Upper lobe of left lung (tissue), 6 donors: ENCODE measurements around the gene LGALS7. TPM values are rescaled to one million over a fixed set of nuclear protein-coding genes. Genes with fewer than 3 reads are reported as not detected.
"Not testable (repeated sequence)": the region's sequence is repeated elsewhere in the genome, so short reads cannot be mapped to it uniquely, and the experiment has no call there.

ENCODE experiments used
- ATAC-seq, 2 donors: fragments of 200-7000 bp; cut with Tn5 transposase; one replicate each; pipeline ENCODE4 v1.9.1; 2022; ENCODE audit warnings: mild to moderate bottlenecking in 2 of 2, moderate library complexity in 2 of 2; ENCODE audit not compliant: low FRiP score in 2 of 2
- DNase-seq, 2 donors: peaks; one replicate each; pipeline ENCODE4 v3.0.0-alpha.2; 2019 to 2020
- H3K27ac ChIP-seq, 4 donors: fragments of 200-600 bp; sonication (generic); one replicate each; pipeline ENCODE4 v1.5.1; 2016 to 2019
- H3K27me3 ChIP-seq, 4 donors: fragments of 200-600 bp; sonication (generic); one replicate each; pipeline ENCODE4 v1.5.1; 2017 to 2019
- H3K36me3 ChIP-seq, 4 donors: fragments of 200-600 bp; sonication (generic); one replicate each; pipeline ENCODE4 v1.5.1; 2016 to 2019
- H3K4me1 ChIP-seq, 4 donors: fragments of 200-600 bp; sonication (generic); one replicate each; pipeline ENCODE4 v1.5.1; 2018 to 2019
- H3K4me3 ChIP-seq, 4 donors: fragments of 200-600 bp; sonication (generic); one replicate each; pipeline ENCODE4 v1.5.1; 2017 to 2019; ENCODE audit warnings: mild to moderate bottlenecking in 2 of 4, moderate library complexity in 1 of 4
- H3K9me3 ChIP-seq, 4 donors: fragments of 200-600 bp; sonication (generic); one replicate each; pipeline ENCODE4 v1.5.1; 2018 to 2019
- EP300 ChIP-seq, 4 donors: sonication (generic); formaldehyde crosslinking; IDR thresholded peaks; one replicate each; pipeline ENCODE4 v1.5.1; 2017; ENCODE audit warnings: antibody characterized with exemption in 4 of 4, control low read depth in 2 of 4
- POLR2A ChIP-seq, 4 donors: fragments of 450-650 bp; IDR thresholded peaks; one replicate each; pipeline ENCODE4 v1.5.1; 2016 to 2017; ENCODE audit warnings: antibody characterized with exemption in 4 of 4, mild to moderate bottlenecking in 2 of 4
- POLR2AphosphoS5 ChIP-seq, 2 donors: sonication (generic); formaldehyde crosslinking; IDR thresholded peaks; one replicate each; pipeline ENCODE4 v1.5.1; 2017; ENCODE audit warnings: antibody characterized with exemption in 2 of 2
- WGBS, 2 donors: methylation state at CpG; one replicate each; pipeline ENCODE4 v1.1.5; 2017 to 2018; 5-methylcytosine and 5-hydroxymethylcytosine counted together
- total RNA-seq, 6 donors: library from RNA; depleted of rRNA in 4 of 6; stranded (reverse); fragments of >200 nt in 4 of 6; gene quantifications; one replicate each; pipeline versions ENCODE4 v1.1.0 to v1.2.1, GENCODE V29; 2016 to 2021
- TF ChIP-seq, protein P1 (sequence below), 6 experiments: fragments of 450-650 bp in 4 of 6; fragments of 200-600 bp in 2 of 6; sonication (generic) in 2 of 6; IDR thresholded peaks; one replicate each; pipeline ENCODE4 v1.5.1; 2016 to 2019; ENCODE audit warnings: antibody characterized with exemption in 6 of 6
- donor health status: DM: no; HTN: no; CAD: no; lungs with moderate emphysema.
- donor health status: DM: no; HTN: yes; CAD: no; lungs with severe emphysema.

LGALS7 gene
- total RNA-seq, 6 donors from 2014 or later = not detected

DNA sequence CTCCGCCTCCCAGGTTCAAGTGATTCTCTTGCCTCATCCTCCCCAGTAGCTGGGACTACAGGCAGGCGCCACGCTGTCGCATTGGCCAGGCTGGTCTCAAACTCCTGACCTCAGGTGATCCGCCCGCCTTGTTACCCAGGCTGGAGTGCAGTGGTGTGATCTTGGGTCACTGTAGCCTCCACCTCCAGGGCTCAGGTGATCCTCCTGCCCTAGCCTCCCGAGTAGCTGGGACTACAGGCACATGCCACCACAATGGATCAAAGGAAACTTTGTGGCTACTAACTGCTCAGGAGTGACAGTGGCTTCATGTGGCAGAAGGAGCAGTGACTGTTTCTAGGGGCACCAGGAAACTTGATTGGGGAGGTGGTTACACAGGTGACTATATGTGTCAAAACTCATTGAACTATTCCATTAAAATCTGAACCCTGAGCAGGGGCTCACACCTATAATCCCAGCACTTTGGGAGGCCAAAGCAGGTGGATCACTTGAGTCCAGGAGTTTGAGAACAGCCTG, 11.9 kb upstream of the LGALS7 start:
- 94 to 100% methylated on average over 7 of the region's 7 CpGs for WGBS, 2 donors
- Histone ChIP-seq H3K36me3 (no peaks in the 10 kb centered on the region), H3K27me3 (no peaks in the 10 kb centered on the region), H3K27ac (no peak overlapping the region), H3K4me1 (no peaks in the 10 kb centered on the region), H3K4me3 (no peak overlapping the region), H3K9me3 (no peaks in the 10 kb centered on the region)
- TF ChIP-seq POLR2A (IDR thresholded peaks at IDR 0.05) = no peak
- TF ChIP-seq, protein P1, sequence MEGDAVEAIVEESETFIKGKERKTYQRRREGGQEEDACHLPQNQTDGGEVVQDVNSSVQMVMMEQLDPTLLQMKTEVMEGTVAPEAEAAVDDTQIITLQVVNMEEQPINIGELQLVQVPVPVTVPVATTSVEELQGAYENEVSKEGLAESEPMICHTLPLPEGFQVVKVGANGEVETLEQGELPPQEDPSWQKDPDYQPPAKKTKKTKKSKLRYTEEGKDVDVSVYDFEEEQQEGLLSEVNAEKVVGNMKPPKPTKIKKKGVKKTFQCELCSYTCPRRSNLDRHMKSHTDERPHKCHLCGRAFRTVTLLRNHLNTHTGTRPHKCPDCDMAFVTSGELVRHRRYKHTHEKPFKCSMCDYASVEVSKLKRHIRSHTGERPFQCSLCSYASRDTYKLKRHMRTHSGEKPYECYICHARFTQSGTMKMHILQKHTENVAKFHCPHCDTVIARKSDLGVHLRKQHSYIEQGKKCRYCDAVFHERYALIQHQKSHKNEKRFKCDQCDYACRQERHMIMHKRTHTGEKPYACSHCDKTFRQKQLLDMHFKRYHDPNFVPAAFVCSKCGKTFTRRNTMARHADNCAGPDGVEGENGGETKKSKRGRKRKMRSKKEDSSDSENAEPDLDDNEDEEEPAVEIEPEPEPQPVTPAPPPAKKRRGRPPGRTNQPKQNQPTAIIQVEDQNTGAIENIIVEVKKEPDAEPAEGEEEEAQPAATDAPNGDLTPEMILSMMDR (IDR thresholded peaks at IDR 0.05) = no peak
- TF ChIP-seq EP300 (IDR thresholded peaks at IDR 0.05) = no peak
- no peak for TF ChIP-seq POLR2AphosphoS5 (IDR thresholded peaks at IDR 0.05)
- no peak for ATAC-seq
- DNase-seq = no peak

DNA sequence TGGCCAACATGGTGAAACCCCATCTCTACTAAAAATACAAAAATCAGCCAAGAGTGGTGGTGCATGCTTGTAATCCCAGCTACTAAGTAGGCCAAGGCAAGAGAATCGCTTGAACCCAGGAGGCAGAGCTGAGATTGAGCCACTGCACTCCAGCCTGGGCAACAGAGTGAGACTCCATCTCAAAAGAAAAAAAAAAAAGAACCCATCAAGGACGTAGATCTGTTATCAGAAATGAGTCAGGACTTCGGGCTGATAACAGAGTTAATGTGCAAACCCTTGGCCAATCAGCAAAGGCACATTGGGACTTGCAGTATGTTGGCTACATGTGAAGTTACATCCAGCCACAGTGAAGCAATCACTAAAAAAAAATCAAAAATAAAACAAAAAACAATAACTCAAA, 10.9 kb upstream of the LGALS7 start:
- no peaks in the 10 kb centered on the region for H3K4me1 ChIP-seq
- no peaks in the 10 kb centered on the region for H3K9me3 ChIP-seq
- no peak for ATAC-seq

DNA sequence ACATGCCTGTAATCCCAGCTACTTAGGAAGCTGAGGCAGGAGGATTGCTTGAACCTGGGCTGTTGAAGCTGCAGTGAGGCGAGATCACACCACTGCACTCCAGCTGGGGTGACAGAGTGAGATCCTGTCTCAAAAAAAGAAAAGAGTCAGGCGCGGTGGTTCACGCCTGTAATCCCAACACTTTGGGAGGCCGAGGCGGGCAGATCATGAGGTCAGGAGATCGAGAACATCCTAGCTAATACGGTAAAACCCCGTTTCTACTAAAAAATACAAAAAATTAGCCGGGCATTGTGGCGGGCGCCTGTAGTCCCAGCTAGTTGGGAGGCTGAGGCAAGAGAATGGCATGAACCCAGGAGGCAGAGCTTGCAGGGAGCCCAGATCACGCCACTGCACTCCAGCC, 8.9 kb upstream of the LGALS7 start:
- H3K9me3 ChIP-seq, ATAC-seq, H3K36me3 ChIP-seq, H3K27ac ChIP-seq, H3K4me1 ChIP-seq, DNase-seq, H3K4me3 ChIP-seq, H3K27me3 ChIP-seq: not testable (repeated sequence)
- WGBS, 2 donors = 90 to 91% methylated on average over 13 of the region's 13 CpGs

More for the DNA sequence above, 10.9 kb upstream of the LGALS7 start:
- 59 to 68% methylated on average over 3 of the region's 3 CpGs for WGBS, 2 donors
- Histone ChIP-seq H3K27me3 (no peaks in the 10 kb centered on the region), H3K36me3 (no peaks in the 10 kb centered on the region), H3K4me3 (no peak overlapping the region), H3K27ac (no peak overlapping the region)
- TF ChIP-seq POLR2A (IDR thresholded peaks at IDR 0.05) = no peak
- TF ChIP-seq, protein P1 (IDR thresholded peaks at IDR 0.05) = no peak
- TF ChIP-seq POLR2AphosphoS5 (IDR thresholded peaks at IDR 0.05) = no peak
- TF ChIP-seq EP300 (IDR thresholded peaks at IDR 0.05) = no peak
- DNase-seq = no peak

DNA sequence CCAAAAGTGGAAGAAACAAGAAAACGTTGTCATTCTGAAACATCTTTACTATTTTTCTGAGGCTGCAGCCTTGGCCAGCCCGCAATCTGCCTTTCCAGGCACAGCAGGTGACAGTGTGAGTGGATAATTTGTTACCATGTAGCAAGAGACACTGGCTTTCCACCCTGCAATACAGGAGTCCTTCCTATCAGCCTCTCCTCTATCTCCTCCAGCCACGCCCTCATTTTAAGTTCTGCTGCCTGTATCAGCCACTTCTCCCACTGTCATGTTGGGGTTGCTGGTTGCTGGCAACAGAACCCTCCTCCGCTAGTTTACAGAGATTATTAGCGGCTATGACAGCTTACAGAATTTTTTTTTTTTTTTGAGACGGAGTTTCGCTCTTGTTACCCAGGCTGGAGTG, 7.7 kb upstream of the LGALS7 start:
- Histone ChIP-seq H3K27me3 (no peaks in the 10 kb centered on the region), H3K27ac (no peak overlapping the region), H3K9me3 (no peaks in the 10 kb centered on the region), H3K4me1 (no peaks in the 10 kb centered on the region), H3K36me3 (no peaks in the 10 kb centered on the region), H3K4me3 (no peak overlapping the region)
- DNase-seq = no peak
- ATAC-seq = no peak
- WGBS, 2 donors = 83 to 86% methylated on average over 7 of the region's 7 CpGs
- TF ChIP-seq POLR2A (IDR thresholded peaks at IDR 0.05) = no peak
- TF ChIP-seq, protein P1 (IDR thresholded peaks at IDR 0.05) = no peak
- no peak for TF ChIP-seq EP300 (IDR thresholded peaks at IDR 0.05)
- no peak for TF ChIP-seq POLR2AphosphoS5 (IDR thresholded peaks at IDR 0.05)

DNA sequence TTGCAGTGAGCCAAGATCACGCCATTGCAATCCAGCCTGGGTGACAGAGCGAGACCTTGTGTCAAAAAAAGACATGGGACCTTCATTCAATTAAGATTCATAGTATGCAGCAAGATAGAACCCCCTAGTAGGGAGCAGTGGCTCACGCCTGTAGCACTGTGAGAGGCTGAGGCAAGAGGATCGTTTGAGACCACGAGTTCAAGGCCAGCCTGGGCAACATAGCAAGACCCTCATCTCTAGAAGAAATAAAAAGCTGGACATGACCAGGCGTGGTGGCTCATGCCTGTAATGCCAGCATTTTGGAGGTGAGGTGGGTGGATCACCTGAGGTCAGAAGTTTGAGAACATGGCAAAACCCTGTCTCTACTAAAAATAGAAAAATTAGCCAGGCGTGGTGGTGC, 7.1 kb upstream of the LGALS7 start:
- H3K9me3 ChIP-seq = no peaks in the 10 kb centered on the region
- H3K27ac ChIP-seq = no peak overlapping the region
- H3K36me3 ChIP-seq = no peaks in the 10 kb centered on the region
- ATAC-seq = no peak
- H3K4me1 ChIP-seq = no peaks in the 10 kb centered on the region
- whole genome bisulfite sequencing, 2 donors = 88 to 93% methylated on average over 7 of the region's 7 CpGs
- no peaks in the 10 kb centered on the region for H3K27me3 ChIP-seq
- TF ChIP-seq POLR2AphosphoS5 (IDR thresholded peaks at IDR 0.05) (no peak), POLR2A (IDR thresholded peaks at IDR 0.05) (no peak), EP300 (IDR thresholded peaks at IDR 0.05) (no peak)
- TF ChIP-seq, protein P1 (IDR thresholded peaks at IDR 0.05) = no peak
- DNase-seq = no peak
- H3K4me3 ChIP-seq = no peak overlapping the region
